ENCODE results near the gene SLC39A11.

SLC39A11 gene

DNA sequence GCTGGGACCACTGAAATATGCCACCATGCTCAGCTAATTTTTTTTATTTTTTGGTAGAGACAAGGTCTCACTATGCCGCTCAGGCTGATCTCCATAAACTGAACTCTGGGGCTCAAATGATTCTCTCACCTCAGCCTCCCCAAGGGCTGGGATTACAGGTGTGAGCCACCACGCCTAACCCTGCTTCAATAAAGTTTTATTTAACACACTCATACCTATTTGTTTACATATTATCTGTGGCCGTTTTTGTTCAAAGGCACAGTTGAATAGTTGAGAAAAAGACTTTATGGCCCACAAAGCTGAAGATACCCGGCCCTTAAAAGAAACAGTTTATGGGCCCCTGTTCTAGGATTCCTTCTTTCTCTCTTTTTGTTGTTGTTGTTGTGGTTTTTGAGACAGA is 419.8 kb downstream of the SLC39A11 start:
- DNase-seq: no peak
- no peak overlapping the region for H3K23ac ChIP-seq (ENCODE audit: low read length)
- H3K9ac ChIP-seq (ENCODE audit: low read length): no peak overlapping the region
- no peak overlapping the region for H4K12ac ChIP-seq (ENCODE audit: low read depth, low read length)
- no peak overlapping the region for H3K14ac ChIP-seq (ENCODE audit: low read length)
- no peaks in the 10 kb centered on the region for H3K9me3 ChIP-seq (ENCODE audit: insufficient read depth, low read depth, low read length)
- no peaks in the 10 kb centered on the region for H3K36me3 ChIP-seq (ENCODE audit: control insufficient read depth in 1 of 2, insufficient read depth in 2 of 2, low read length in 2 of 2)
- H3K4me1 ChIP-seq (ENCODE audit: control insufficient read depth in 1 of 2, insufficient read depth in 2 of 2, low read length in 2 of 2): no peaks in the 10 kb centered on the region
- no peak overlapping the region for H4K8ac ChIP-seq (ENCODE audit: low read depth, low read length)
- no peaks in the 10 kb centered on the region for H3K27me3 ChIP-seq (ENCODE audit: insufficient read depth, low read length)
- no peak overlapping the region for H3K4me2 ChIP-seq (ENCODE audit: low read length)
- H3K4me3 ChIP-seq (ENCODE audit: low read depth, low read length): no peak overlapping the region
- no peak overlapping the region for H2AFZ ChIP-seq (ENCODE audit: insufficient read depth, low read length, poor library complexity)
- H4K91ac ChIP-seq (ENCODE audit: low read depth, low read length): no peak overlapping the region
- no peak overlapping the region for H2AK5ac ChIP-seq (ENCODE audit: low read length)
- WGBS (ENCODE audit: extremely low coverage, insufficient coverage, insufficient read length): no CpG with 5 or more reads among the region's 4 CpGs
- H2BK12ac ChIP-seq (ENCODE audit: low read length): no peak overlapping the region
- no peak overlapping the region for H3K27ac ChIP-seq (ENCODE audit: low read depth, low read length)
- H2BK120ac ChIP-seq (ENCODE audit: insufficient read depth, low read length, poor library complexity): no peak overlapping the region
- no peak overlapping the region for H3K18ac ChIP-seq (ENCODE audit: low read length)
- H3K4ac ChIP-seq (ENCODE audit: low read depth, low read length): no peak overlapping the region
- H3K79me1 ChIP-seq (ENCODE audit: low read length): no peaks in the 10 kb centered on the region
- H3K79me2 ChIP-seq (ENCODE audit: control insufficient read depth, insufficient read depth, low read length, poor library complexity): no peaks in the 10 kb centered on the region
- no peak overlapping the region for H2BK5ac ChIP-seq (ENCODE audit: low read depth, low read length, poor library complexity)

DNA sequence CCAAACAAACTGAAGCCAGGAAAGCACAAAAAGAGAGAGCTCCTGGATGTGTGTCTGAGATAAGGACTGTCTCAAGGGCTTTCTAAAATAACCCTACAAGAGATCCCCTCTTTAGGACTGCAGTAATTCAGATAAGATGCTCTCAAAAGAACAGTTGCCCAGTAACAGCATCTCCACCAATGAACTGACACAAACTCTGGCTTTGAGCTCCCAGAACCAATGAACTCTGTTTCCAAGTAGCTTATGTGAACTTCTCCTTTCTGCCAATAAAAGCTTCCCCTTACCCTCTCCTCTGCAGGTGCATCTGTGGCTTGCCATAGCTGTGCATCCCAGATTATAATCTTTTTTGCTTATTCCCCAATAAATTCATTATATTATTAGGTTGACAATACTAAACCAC is 421.5 kb downstream of the SLC39A11 start:
- no peak overlapping the region for H3K14ac ChIP-seq (ENCODE audit: low read length)
- H3K23ac ChIP-seq (ENCODE audit: low read length): no peak overlapping the region
- H3K36me3 ChIP-seq (ENCODE audit: control insufficient read depth in 1 of 2, insufficient read depth in 2 of 2, low read length in 2 of 2): no peaks in the 10 kb centered on the region
- no peak overlapping the region for H3K4ac ChIP-seq (ENCODE audit: low read depth, low read length)
- no peak overlapping the region for H3K4me2 ChIP-seq (ENCODE audit: low read length)
- peaks cover 3% of the 10 kb centered on the region for H3K9me3 ChIP-seq (ENCODE audit: insufficient read depth, low read depth, low read length)
- DNase-seq: no peak
- no peak overlapping the region for H4K91ac ChIP-seq (ENCODE audit: low read depth, low read length)
- no peak overlapping the region for H3K9ac ChIP-seq (ENCODE audit: low read length)
- no peaks in the 10 kb centered on the region for H3K27me3 ChIP-seq (ENCODE audit: insufficient read depth, low read length)
- H3K4me3 ChIP-seq (ENCODE audit: low read depth, low read length): no peak overlapping the region
- no peak overlapping the region for H4K8ac ChIP-seq (ENCODE audit: low read depth, low read length)
- no peak overlapping the region for H2BK12ac ChIP-seq (ENCODE audit: low read length)
- H3K79me1 ChIP-seq (ENCODE audit: low read length): no peaks in the 10 kb centered on the region
- H2BK5ac ChIP-seq (ENCODE audit: low read depth, low read length, poor library complexity): no peak overlapping the region
- H3K79me2 ChIP-seq (ENCODE audit: control insufficient read depth, insufficient read depth, low read length, poor library complexity): no peaks in the 10 kb centered on the region
- H4K12ac ChIP-seq (ENCODE audit: low read depth, low read length): no peak overlapping the region
- H2BK120ac ChIP-seq (ENCODE audit: insufficient read depth, low read length, poor library complexity): no peak overlapping the region
- no peak overlapping the region for H3K18ac ChIP-seq (ENCODE audit: low read length)
- H2AK5ac ChIP-seq (ENCODE audit: low read length): no peak overlapping the region
- H3K27ac ChIP-seq (ENCODE audit: low read depth, low read length): no peak overlapping the region
- H2AFZ ChIP-seq (ENCODE audit: insufficient read depth, low read length, poor library complexity): no peak overlapping the region
- no peaks in the 10 kb centered on the region for H3K4me1 ChIP-seq (ENCODE audit: control insufficient read depth in 1 of 2, insufficient read depth in 2 of 2, low read length in 2 of 2)

DNA sequence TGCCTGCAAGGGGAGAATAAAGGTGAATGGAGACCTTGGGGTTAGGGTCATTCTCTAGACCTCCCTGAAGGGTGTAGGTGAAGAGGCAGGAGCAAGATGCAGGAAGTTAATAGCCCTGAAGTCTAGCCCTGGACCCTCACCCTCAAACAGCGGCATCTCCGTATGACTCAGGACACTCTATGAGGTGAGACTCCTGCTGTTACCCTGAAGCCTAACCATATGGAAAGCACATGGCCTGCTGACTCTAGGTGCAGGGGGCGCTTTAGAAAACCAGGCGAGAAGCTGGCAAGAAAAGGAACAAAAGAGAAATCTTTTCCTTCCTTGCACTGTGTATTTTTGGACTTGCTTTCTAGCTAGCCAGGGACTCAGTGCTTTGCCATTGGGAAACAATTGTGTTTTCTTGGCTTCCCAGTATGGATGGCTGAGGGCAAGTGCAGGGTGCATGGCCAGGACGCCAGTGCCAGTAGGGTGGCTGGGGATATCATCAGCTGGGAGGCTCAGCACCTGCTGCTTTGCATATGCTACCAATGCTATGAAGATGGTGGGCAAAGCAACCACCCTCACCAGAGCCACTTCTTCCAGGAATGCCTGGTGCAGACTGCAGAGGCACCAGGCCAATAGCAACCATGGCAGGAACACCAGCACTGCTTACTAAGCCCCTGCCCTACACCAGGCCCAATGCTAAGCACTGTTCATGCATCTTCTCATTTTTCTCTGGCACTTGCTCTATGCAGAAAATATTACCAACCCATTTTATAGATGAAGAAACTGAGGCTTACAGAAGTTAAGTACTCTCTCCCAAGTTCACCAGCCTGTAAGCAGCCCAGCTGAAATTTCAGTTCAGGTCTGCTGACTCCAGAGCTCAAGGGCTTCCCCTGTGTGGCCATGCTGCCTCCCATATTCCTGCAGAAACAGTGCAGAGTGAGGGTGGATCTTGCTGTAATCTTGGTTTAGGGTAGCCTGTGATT is 425.1 kb downstream of the SLC39A11 start:
- H3K27me3 ChIP-seq (ENCODE audit: insufficient read depth, low read length): no peaks in the 10 kb centered on the region
- no peak overlapping the region for H2AK5ac ChIP-seq (ENCODE audit: low read length)
- no peaks in the 10 kb centered on the region for H3K36me3 ChIP-seq (ENCODE audit: control insufficient read depth in 1 of 2, insufficient read depth in 2 of 2, low read length in 2 of 2)
- H3K4me2 ChIP-seq (ENCODE audit: low read length): no peak overlapping the region
- H3K23ac ChIP-seq (ENCODE audit: low read length): no peak overlapping the region
- H3K4ac ChIP-seq (ENCODE audit: low read depth, low read length): no peak overlapping the region
- H3K79me2 ChIP-seq (ENCODE audit: control insufficient read depth, insufficient read depth, low read length, poor library complexity): no peaks in the 10 kb centered on the region
- no peak overlapping the region for H4K12ac ChIP-seq (ENCODE audit: low read depth, low read length)
- H2BK120ac ChIP-seq (ENCODE audit: insufficient read depth, low read length, poor library complexity): no peak overlapping the region
- H3K4me1 ChIP-seq (ENCODE audit: control insufficient read depth in 1 of 2, insufficient read depth in 2 of 2, low read length in 2 of 2): no peaks in the 10 kb centered on the region
- H3K14ac ChIP-seq (ENCODE audit: low read length): no peak overlapping the region
- no peak overlapping the region for H2BK5ac ChIP-seq (ENCODE audit: low read depth, low read length, poor library complexity)
- no peak overlapping the region for H3K27ac ChIP-seq (ENCODE audit: low read depth, low read length)
- H3K4me3 ChIP-seq (ENCODE audit: low read depth, low read length): no peak overlapping the region
- H4K91ac ChIP-seq (ENCODE audit: low read depth, low read length): no peak overlapping the region
- H3K79me1 ChIP-seq (ENCODE audit: low read length): no peaks in the 10 kb centered on the region
- H3K18ac ChIP-seq (ENCODE audit: low read length): no peak overlapping the region
- WGBS (ENCODE audit: extremely low coverage, insufficient coverage, insufficient read length): no CpG with 5 or more reads among the region's 5 CpGs
- peaks cover 3% of the 10 kb centered on the region for H3K9me3 ChIP-seq (ENCODE audit: insufficient read depth, low read depth, low read length)
- H2AFZ ChIP-seq (ENCODE audit: insufficient read depth, low read length, poor library complexity): no peak overlapping the region
- no peak for DNase-seq
- no peak overlapping the region for H3K9ac ChIP-seq (ENCODE audit: low read length)
- no peak overlapping the region for H2BK12ac ChIP-seq (ENCODE audit: low read length)
- no peak overlapping the region for H4K8ac ChIP-seq (ENCODE audit: low read depth, low read length)

DNA sequence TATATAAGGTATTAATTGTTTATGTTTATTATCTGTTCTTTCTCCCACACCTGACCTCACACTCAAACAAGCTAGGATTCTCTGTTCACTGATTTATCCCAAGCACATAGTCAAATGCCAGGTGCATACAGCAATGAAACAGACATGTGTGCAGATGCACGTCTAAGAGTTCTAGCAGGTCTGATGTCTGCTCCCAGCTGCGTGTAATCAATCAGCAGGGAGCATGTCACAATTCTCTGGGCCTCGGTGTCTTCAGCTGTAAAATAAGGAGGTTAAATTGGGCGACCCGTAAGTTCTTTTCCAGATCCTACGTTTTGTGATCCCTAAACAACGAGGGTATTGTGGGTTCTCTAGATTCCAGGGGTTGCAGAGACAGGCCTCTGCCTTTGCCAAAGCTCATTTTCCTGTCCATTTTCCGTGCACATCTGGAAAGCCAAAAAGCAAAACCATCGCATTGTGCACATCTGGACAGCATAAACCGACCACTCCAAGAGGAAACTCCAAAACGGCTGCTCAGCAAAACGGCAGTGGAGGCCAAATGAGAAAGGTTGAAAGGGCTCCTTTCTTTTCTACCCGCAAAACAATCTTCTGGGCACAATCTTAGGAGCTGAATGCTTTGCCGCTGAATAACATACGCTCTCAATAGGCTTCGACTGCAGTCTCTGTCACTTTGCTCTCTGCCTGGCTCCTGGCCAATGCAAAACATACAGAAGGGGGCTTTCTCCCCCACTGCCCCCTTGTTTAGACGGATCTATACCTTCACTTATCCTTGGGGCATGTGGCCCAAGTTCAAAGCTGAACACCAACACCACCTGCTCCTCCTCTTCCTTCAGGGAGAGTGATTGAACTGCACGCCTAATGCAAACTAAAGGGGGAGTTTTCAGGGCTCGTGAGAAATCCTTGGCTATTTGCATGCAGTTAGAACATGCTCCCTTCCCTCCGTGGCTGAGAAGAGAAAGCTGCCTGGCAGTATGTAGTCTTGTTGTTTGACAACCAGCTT is 426.3 kb downstream of the SLC39A11 start:
- H3K4me2 ChIP-seq (ENCODE audit: low read length): no peak overlapping the region
- H2BK5ac ChIP-seq (ENCODE audit: low read depth, low read length, poor library complexity): no peak overlapping the region
- no CpG with 5 or more reads among the region's 20 CpGs for WGBS (ENCODE audit: extremely low coverage, insufficient coverage, insufficient read length)
- H3K4me1 ChIP-seq (ENCODE audit: control insufficient read depth in 1 of 2, insufficient read depth in 2 of 2, low read length in 2 of 2): peaks cover 6% of the 10 kb centered on the region in 2 experiments
- H3K27ac ChIP-seq (ENCODE audit: low read depth, low read length): no peak overlapping the region
- H3K9ac ChIP-seq (ENCODE audit: low read length): no peak overlapping the region
- H4K12ac ChIP-seq (ENCODE audit: low read depth, low read length): no peak overlapping the region
- H3K36me3 ChIP-seq (ENCODE audit: control insufficient read depth in 1 of 2, insufficient read depth in 2 of 2, low read length in 2 of 2): no peaks in the 10 kb centered on the region
- H2AFZ ChIP-seq (ENCODE audit: insufficient read depth, low read length, poor library complexity): no peak overlapping the region
- peaks cover 3% of the 10 kb centered on the region for H3K9me3 ChIP-seq (ENCODE audit: insufficient read depth, low read depth, low read length)
- H3K27me3 ChIP-seq (ENCODE audit: insufficient read depth, low read length): no peaks in the 10 kb centered on the region
- no peak for DNase-seq
- H3K4ac ChIP-seq (ENCODE audit: low read depth, low read length): no peak overlapping the region
- H3K18ac ChIP-seq (ENCODE audit: low read length): no peak overlapping the region
- no peak overlapping the region for H2BK120ac ChIP-seq (ENCODE audit: insufficient read depth, low read length, poor library complexity)
- H2BK12ac ChIP-seq (ENCODE audit: low read length): no peak overlapping the region
- H3K79me2 ChIP-seq (ENCODE audit: control insufficient read depth, insufficient read depth, low read length, poor library complexity): peaks cover under 1% of the 10 kb centered on the region
- no peak overlapping the region for H3K14ac ChIP-seq (ENCODE audit: low read length)
- H4K8ac ChIP-seq (ENCODE audit: low read depth, low read length): no peak overlapping the region
- H3K4me3 ChIP-seq (ENCODE audit: low read depth, low read length): no peak overlapping the region
- no peak overlapping the region for H3K23ac ChIP-seq (ENCODE audit: low read length)
- no peak overlapping the region for H2AK5ac ChIP-seq (ENCODE audit: low read length)
- no peaks in the 10 kb centered on the region for H3K79me1 ChIP-seq (ENCODE audit: low read length)
- H4K91ac ChIP-seq (ENCODE audit: low read depth, low read length): no peak overlapping the region

All from trophoblast cell (in vitro differentiated cells and primary cell).